CD4-positive, alpha-beta T cell (primary cell): ENCODE data around the gene TES. TPM values are rescaled to one million over a fixed set of nuclear protein-coding genes. Genes with fewer than 3 reads are reported as not detected.

Source experiments
- ATAC-seq: fragments of 200-7000 bp; cut with Tn5 transposase; one replicate; pipeline ENCODE4 v1.10.0; 2022; ENCODE audit warnings: mild to moderate bottlenecking; ENCODE audit not compliant: poor library complexity
- CTCF ChIA-PET: fragments of 350-600 bp; sonication (Branson Sonifier 250); formaldehyde crosslinking; loops from one replicate; lab custom pipeline; 2021; ENCODE audit warnings: antibody characterized with exemption, inconsistent platforms; lab: Charles Lee
- POLR2A ChIA-PET: fragments of 350-600 bp; sonication (Branson Sonifier 250); formaldehyde crosslinking; loops from one replicate; lab custom pipeline; 2021; ENCODE audit warnings: antibody characterized with exemption, inconsistent platforms; lab: Charles Lee
- DNase-seq, 14 experiments: peaks; one replicate each; pipeline ENCODE4 v3.0.0-alpha.2; 2013 to 2020; ENCODE audit warnings: mixed read lengths in 2 of 14
- H3K27ac ChIP-seq, 2 donors: one replicate each; pipeline versions ENCODE4 v1.5.1 to v1.7.0; 2013; ENCODE audit warnings: low read length in 2 of 2, low read depth in 1 of 2, mild to moderate bottlenecking in 1 of 2
- H3K27me3 ChIP-seq, 2 experiments: 1 replicate in 1 of 2; 2 replicates in 1 of 2; pipeline versions ENCODE4 v1.6.1 to v1.7.0; 2013; ENCODE audit warnings: low read length in 2 of 2, control low read depth in 1 of 2, mild to moderate bottlenecking in 1 of 2, moderate library complexity in 1 of 2; ENCODE audit not compliant: insufficient read depth in 2 of 2, control insufficient read depth in 1 of 2
- H3K36me3 ChIP-seq: one replicate; pipeline ENCODE4 v1.6.1; 2013; ENCODE audit warnings: low read length, control low read depth; ENCODE audit not compliant: insufficient read depth
- H3K4me1 ChIP-seq: one replicate; pipeline ENCODE4 v1.6.1; 2013; ENCODE audit warnings: low read length, control low read depth; ENCODE audit not compliant: insufficient read depth
- H3K4me3 ChIP-seq: one replicate; pipeline ENCODE4 v1.5.1; 2013; ENCODE audit warnings: mild to moderate bottlenecking, low read length, moderate library complexity
- H3K9me3 ChIP-seq, 2 experiments: 1 replicate in 1 of 2; 2 replicates in 1 of 2; pipeline versions ENCODE4 v1.6.1 to v1.7.0; 2013; ENCODE audit warnings: low read length in 2 of 2, mild to moderate bottlenecking in 2 of 2, control low read depth in 1 of 2, moderate library complexity in 1 of 2; ENCODE audit not compliant: control insufficient read depth in 1 of 2, insufficient read depth in 1 of 2
- H3K27ac Mint-ChIP-seq: one replicate; pipeline ENCODE4 v1.8.0; 2020; ENCODE audit warnings: mixed read lengths
- H3K27me3 Mint-ChIP-seq: one replicate; pipeline ENCODE4 v1.8.0; 2021; ENCODE audit warnings: mixed read lengths
- H3K36me3 Mint-ChIP-seq: one replicate; pipeline ENCODE4 v1.8.0; 2021; ENCODE audit warnings: low read depth, mixed read lengths
- H3K4me1 Mint-ChIP-seq: one replicate; pipeline ENCODE4 v1.8.0; 2021; ENCODE audit warnings: low read depth, mixed read lengths
- H3K4me3 Mint-ChIP-seq: one replicate; pipeline ENCODE4 v1.8.0; 2020; ENCODE audit warnings: mild to moderate bottlenecking, mixed read lengths
- H3K9me3 Mint-ChIP-seq: one replicate; pipeline ENCODE4 v1.8.0; 2020; ENCODE audit warnings: mixed read lengths
- intact Hi-C, 2 experiments: fragments of 100-400 bp; cut with DNase I in 1 of 2; cut with micrococcal nuclease in 1 of 2; formaldehyde crosslinking; loops; one replicate each; pipeline versions ENCODE4 v1.15.1 to v1.9.0; 2023 to 2025; cut with DNase I, micrococcal nuclease
- total RNA-seq, 174 experiments: library from RNA in 2 of 174; stranded (reverse) in 2 of 174; gene quantifications; one replicate each; pipeline ENCODE4 v1.2.3 and lab custom pipeline; 2021 to 2026
- TF ChIP-seq, protein P1 (sequence below): fragments of 200-600 bp; IDR thresholded peaks from one replicate; pipeline ENCODE4 v1.8.0; 2022; ENCODE audit warnings: antibody characterized with exemption, mild to moderate bottlenecking

TES gene
- total RNA-seq, 2 experiments from 2014 or later = 114 to 120 TPM

DNA sequence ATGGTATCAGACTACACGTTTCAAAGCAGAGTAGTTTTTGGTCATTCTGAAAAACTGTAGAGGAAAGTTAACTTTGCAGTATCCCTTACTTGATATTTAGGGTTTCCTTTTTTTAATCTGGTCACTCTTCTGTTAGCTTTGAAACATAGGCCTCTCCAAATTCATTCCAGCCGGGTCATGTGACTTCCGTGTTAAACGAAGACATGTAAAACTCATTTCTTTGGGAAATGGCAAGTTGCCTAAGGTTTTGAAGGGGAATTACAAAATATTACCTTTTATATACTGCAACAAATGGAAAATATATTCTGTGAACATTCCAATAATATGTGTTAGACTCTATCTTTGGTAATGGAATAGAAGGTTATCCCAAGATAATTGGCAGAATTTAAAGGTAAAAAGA, 9.5 kb downstream of the TES start:
- Histone ChIP-seq H3K27ac (no peak overlapping the region), H3K27me3 (no peaks in the 10 kb centered on the region), H3K4me1 (peaks cover 49% of the 10 kb centered on the region), H3K4me3 (no peak overlapping the region), H3K36me3 (peaks cover 3% of the 10 kb centered on the region), H3K9me3 (no peaks in the 10 kb centered on the region)
- TF ChIP-seq, protein P1, sequence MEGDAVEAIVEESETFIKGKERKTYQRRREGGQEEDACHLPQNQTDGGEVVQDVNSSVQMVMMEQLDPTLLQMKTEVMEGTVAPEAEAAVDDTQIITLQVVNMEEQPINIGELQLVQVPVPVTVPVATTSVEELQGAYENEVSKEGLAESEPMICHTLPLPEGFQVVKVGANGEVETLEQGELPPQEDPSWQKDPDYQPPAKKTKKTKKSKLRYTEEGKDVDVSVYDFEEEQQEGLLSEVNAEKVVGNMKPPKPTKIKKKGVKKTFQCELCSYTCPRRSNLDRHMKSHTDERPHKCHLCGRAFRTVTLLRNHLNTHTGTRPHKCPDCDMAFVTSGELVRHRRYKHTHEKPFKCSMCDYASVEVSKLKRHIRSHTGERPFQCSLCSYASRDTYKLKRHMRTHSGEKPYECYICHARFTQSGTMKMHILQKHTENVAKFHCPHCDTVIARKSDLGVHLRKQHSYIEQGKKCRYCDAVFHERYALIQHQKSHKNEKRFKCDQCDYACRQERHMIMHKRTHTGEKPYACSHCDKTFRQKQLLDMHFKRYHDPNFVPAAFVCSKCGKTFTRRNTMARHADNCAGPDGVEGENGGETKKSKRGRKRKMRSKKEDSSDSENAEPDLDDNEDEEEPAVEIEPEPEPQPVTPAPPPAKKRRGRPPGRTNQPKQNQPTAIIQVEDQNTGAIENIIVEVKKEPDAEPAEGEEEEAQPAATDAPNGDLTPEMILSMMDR = no peak
- Mint-ChIP-seq H3K4me1 (peaks cover 93% of the 10 kb centered on the region), H3K36me3 (peaks cover 21% of the 10 kb centered on the region), H3K27ac (peak overlapping the region; percentile 76), H3K4me3 (peak overlapping the region; percentile 1), H3K27me3 (no peaks in the 10 kb centered on the region), H3K9me3 (no peaks in the 10 kb centered on the region)
- DNase-seq = no peak
- no peak for ATAC-seq
- POLR2A ChIA-PET = interaction anchor here (1.6 to 3.2 kb wide), 2 partner anchors 9 to 12 kb away, joined by 4 to 27 read pairs; partner anchors contain the start of gene TES
- CTCF ChIA-PET = interaction anchor here (0.6 to 1.6 kb wide), 3 partner anchors 8 to 40 kb away, joined by 3 to 5 read pairs (median 3); no protein-coding TSS in a partner anchor
- intact Hi-C loops = loop anchor here in 1 of 2 experiments (2.0 to 10.0 kb wide), 3 partner anchors 13 to 1965 kb away; partner anchors contain the start of genes CAPZA2 and LSM8

DNA sequence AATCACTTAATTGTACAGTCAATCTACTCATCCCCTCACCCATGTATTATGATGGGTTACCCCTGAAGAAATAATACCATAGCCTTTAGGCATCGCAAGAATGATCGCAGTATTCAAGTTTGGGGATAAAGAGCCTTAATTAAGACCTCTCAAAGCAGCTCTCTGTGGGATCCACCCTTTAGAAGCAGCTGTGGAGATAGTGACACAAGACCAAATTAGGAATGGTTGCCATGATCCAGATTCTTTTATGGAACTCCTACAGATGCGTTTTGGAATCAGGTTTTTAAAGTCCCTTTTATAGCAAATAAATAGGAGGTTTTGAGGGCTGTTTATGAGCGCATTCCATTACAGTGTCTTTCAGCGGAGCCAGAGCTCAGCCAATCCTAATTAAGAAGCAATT, 12.2 kb downstream of the TES start:
- Histone ChIP-seq H3K9me3 (no peaks in the 10 kb centered on the region), H3K4me3 (no peak overlapping the region), H3K27me3 (no peaks in the 10 kb centered on the region), H3K36me3 (peaks cover 3% of the 10 kb centered on the region), H3K4me1 (peaks cover 48% of the 10 kb centered on the region), H3K27ac (no peak overlapping the region)
- TF ChIP-seq, protein P1 = no peak
- peak overlapping the region; percentile 27 for H3K4me3 Mint-ChIP-seq
- H3K27ac Mint-ChIP-seq = peak overlapping the region; percentile 70
- H3K9me3 Mint-ChIP-seq = no peaks in the 10 kb centered on the region
- peaks cover 92% of the 10 kb centered on the region for H3K4me1 Mint-ChIP-seq
- CTCF ChIA-PET = no interaction called here
- ATAC-seq = no peak
- intact Hi-C loops = loop anchor here in 1 of 2 experiments (10.0 kb wide), 1 partner anchor 642 kb away; the partner anchor contains the start of gene CAPZA2
- no peak for DNase-seq
- no peaks in the 10 kb centered on the region for H3K27me3 Mint-ChIP-seq
- POLR2A ChIA-PET = interaction anchor here (1.2 kb wide), 1 partner anchor 12 kb away, joined by 6 read pairs; no protein-coding TSS in a partner anchor
- H3K36me3 Mint-ChIP-seq = peaks cover 24% of the 10 kb centered on the region

DNA sequence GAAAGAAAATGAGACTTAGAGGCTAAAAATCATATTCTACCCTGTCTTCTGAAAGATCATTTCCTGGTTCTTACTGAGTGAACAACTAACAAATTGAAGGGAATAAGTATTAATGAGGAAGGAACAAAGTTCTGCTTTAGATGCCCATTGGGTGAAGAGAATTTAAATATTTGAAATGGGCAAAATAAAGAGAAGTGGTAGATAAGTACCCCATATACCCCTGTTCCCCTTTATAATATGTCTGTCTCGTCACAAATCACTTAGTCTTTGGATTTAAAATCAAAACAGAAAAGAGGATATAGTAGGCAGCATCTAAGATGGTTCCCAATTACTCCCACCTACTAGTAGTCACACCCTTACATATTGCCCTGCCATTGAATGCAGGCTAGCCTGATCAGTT, 13.2 kb downstream of the TES start:
- Mint-ChIP-seq H3K4me1 (peaks cover 92% of the 10 kb centered on the region), H3K27me3 (no peaks in the 10 kb centered on the region), H3K27ac (peak overlapping the region; percentile 73), H3K36me3 (peaks cover 27% of the 10 kb centered on the region), H3K4me3 (peak overlapping the region; percentile 49), H3K9me3 (no peaks in the 10 kb centered on the region)
- Histone ChIP-seq H3K36me3 (peaks cover 3% of the 10 kb centered on the region), H3K4me1 (peaks cover 42% of the 10 kb centered on the region), H3K4me3 (no peak overlapping the region), H3K27ac (no peak overlapping the region), H3K9me3 (no peaks in the 10 kb centered on the region), H3K27me3 (no peaks in the 10 kb centered on the region)
- intact Hi-C loops = loop anchor here in 1 of 2 experiments (10.0 kb wide), 1 partner anchor 641 kb away; the partner anchor contains the start of gene CAPZA2
- ATAC-seq = no peak
- TF ChIP-seq, protein P1 = no peak
- no peak for DNase-seq
- ChIA-PET CTCF (interaction anchor here (1.1 kb wide), 1 partner anchor 12 kb away, joined by 3 read pairs; no protein-coding TSS in a partner anchor), POLR2A (interaction anchor here (0.6 to 4.1 kb wide), 2 partner anchors 13 to 15 kb away, joined by 3 to 24 read pairs; partner anchors contain the start of gene TES)
